Amniotic stem cell (primary cell): ENCODE results near the gene BTBD2.

ENCODE experiments used
- DNase-seq: peaks from one replicate; lab custom pipeline; 2025; lab: John Stamatoyannopoulos, UW

BTBD2 gene

DNA sequence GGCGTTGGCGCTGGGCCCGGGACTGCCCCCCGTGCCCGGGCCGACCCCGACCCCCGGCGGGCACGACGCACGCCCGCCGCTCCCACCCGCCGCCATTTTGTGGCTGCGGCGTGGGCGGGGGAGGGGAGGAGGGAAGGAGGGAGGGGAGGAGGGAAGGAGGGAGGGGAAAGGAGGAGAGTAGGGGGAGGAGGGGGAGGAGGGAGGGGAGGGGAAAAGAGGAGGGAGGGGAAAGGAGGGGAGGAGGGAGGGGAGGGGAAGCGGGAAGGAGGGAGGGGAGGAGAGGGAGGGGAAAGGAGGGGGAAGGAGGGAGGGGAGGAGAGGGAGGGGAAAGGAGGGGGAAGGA lies at the start of gene BTBD2:
TSS of gene BTBD2 (minus strand) at position 107 of the 343 bp plus-strand sequence. CDS start at position 96, 11 bp downstream.
- DNase-seq = peak; percentile 64

DNA sequence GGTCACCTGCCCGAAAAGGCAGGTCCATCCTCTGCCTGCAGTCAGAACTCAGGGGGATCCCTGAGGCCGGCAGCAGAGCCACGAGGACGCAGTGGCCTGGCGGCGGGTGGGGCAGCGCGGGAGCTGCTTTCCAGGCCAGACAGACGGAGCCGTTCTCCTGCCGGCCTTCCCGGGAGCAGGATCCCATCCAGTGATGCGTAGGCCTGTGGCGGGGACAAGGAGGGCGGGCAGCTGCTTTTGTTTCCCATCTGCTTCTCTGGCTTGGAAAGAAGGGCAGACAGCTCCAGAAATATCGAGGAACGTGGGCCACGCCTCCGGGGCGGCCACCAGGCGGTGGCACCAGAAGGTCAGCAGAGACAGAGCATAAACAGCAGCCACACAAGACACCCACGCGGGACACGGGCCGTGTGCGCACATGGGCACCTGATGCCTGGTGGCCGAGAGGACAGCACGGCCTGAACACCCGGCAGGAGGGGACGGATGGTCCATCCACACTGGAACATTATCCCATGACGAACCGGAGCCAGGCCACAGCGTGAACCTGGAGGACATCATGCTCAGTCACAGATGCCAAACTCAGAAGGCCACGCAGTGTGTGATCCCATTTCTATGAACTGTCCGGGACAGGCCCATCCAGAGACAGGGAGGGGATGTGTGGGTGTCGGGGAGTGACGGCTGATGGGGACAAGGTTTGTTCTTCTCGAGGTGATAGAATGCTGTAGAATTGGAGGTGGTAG lies 49.4 kb upstream of the BTBD2 start:
- no peak for DNase-seq

DNA sequence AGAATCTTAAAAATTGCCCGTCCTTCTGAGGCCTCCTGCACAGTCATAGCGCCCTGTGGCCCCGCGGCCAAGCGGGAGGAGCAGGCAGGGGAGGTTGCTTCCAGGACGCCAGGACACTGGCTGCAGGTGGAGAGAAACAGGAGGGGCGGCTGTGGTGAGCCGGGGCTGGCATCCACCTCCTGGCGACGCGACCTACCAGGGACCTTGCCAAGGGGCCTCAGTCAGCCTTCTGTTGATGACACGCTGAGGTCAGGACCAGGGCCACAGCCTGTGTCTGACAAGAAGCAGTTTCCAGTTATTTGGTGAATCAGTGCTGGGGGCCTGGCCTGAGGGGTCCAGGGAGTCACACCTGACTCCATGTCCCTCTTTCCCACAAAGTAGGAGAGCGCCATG lies 48.9 kb upstream of the BTBD2 start:
- no peak for DNase-seq

DNA sequence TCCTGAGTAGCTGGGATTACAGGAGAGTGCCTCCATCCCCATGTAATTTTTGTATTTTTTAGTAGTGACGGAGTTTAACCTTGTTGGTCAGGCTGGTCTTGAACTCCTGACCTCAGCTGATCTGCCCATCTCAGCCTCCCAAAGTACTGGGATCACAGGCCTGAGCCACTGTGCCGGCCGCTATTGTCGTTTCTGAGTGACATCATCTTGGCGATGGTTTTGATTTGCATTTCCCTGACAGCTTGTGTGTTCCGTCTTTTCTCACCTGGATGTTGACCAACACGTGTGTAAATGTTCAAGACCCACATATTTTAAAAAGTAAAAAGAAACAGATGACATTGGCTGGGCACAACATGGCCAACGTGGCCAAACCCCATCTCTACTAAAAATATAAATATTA lies 48.3 kb upstream of the BTBD2 start:
- no peak for DNase-seq

DNA sequence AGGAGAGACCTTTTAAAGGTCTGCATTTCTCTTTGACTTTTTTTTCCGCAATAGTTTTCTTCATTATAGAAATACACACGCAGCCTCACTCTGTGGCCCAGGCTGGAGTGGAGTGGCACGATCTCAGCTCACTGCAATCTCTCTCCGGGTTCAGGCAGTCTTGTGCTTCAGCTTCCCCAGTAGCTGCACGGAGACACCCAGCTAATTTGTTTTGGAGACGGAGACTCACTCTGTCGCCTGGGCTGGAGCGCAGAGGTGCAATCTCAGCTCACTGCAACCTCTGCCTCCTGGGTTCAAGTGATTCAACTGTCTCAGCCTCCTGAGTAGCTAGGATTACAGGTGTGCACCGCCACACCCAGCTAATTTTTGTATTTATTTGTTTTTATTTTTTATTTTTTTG lies 47.3 kb upstream of the BTBD2 start:
- no peak for DNase-seq

DNA sequence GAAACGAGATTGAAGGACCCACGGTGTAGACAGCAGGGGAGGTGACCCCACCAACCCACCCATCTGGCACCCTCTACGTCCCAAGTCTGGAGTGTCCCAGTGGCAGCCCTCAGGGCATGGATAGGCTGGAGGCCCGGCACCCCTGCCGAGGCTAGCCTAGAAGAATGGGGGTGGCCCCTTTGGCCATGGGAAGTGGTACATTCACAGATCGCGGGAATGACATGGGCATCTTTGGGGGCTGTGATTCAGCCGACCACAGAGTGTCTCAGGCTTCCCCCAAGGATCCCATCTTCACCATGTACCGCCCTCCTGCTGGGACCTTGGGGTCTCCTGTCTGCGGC lies 46.8 kb upstream of the BTBD2 start:
- no peak for DNase-seq

DNA sequence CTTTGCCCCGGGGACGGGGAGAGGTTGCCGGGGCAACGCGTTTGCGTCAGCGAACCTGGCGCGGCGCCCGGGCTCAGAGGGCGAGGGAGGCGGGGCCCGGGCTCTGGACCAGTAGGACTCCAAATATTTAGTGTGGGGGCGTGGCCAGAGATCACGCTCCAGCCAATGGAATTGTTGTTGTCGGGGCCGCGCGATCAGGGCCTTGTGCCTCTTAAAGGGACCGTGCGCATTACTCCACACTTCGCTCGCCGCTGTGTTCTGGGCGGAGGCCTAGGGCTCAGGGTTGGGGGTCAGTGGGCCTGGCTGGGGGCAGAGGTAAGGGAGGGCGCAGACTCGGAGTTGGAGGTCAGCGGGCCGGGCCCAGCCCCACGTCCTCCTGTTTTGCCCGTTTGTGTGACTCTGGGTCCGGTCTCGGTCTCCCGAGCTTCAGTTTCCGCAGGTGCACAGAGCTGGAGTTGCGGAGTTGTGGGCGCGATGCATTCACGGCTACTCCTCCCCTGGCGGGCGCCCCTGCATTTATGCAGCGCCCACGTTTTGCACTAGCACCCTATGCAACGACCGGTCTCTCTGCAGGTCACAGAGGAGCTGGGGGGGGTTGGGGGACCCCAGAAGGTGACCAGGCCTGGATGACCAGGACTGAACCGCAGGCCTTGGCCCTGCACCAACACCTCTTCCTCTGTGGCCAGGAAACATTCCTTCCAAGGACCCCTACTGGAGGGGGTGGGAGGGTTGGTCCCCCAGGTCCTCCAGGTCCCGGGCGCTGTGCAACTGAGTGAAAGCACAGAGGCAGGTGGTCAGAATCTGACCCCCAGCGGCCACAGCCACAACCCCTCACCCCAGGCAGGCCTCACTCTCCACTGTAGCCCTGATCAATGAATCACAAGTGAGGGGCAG lies 46.2 kb upstream of the BTBD2 start:
- peak; percentile 96 for DNase-seq

DNA sequence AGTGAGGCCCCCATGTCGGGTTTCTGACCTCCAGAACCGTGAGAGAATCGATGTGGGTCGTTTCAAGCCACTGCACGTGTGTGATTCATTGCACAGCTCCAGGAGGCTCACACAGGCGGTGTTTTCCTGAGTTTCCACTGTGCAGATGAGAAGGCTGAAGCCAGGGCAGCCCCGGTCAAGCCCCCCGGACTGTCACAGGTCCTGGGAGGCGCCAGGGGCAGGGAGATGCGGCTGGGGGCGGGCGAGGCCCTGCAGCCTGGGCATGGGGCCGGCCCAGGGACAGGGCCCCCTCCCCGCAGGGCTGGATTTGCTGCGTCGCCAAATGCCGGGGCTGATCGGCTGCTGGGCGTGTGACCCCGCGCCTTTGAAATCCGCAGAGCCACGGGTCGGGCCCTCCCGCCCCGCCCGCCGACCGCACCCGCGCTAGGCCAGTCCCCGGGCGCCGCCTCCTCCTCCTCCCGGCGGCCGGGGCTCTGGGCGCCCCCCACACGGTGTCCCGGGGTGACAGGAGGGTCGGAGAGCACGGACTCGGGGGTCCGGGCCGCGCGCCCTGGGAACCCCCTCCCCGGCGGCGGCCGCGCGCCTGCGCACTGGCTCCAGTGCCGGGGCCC lies 45.5 kb upstream of the BTBD2 start:
- DNase-seq = no peak

DNA sequence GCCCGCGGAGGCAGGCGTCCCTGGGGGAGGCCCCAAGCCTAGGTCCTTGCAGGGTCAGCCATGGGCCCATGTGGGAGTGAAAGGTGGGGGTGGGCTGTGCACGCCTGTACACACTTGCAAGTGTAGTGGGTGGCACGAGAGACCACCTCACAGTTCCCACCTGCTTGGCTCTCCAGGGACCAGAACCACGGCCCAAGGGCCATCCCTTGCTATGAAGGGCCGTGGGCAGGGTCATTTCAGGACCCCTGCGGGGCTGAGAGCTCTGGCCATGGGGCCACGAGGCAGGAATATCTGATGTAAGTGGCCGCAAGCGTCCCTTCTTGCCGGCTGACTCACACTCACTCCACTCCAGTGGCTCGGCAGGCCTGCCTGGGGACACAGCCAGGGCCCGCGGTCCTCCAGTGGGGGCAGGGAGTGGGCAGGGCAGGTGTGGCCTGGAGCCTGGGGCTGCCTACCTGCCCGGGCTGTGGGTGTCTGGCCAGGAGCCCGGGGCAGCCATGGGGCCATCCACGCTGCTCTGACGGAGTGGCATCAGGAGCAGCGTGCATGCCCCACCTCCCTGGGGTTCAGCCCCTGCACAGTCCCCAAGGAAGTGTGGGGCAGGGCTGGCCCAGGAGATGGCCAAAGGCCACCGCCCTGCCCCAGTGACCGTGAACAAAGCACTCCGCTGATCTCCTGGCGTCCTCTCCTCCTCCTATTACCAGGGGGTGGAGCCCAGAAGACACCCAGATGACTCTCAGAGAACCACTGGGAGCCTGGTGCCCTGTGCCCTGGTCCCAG lies 44.1 kb upstream of the BTBD2 start:
- no peak for DNase-seq

DNA sequence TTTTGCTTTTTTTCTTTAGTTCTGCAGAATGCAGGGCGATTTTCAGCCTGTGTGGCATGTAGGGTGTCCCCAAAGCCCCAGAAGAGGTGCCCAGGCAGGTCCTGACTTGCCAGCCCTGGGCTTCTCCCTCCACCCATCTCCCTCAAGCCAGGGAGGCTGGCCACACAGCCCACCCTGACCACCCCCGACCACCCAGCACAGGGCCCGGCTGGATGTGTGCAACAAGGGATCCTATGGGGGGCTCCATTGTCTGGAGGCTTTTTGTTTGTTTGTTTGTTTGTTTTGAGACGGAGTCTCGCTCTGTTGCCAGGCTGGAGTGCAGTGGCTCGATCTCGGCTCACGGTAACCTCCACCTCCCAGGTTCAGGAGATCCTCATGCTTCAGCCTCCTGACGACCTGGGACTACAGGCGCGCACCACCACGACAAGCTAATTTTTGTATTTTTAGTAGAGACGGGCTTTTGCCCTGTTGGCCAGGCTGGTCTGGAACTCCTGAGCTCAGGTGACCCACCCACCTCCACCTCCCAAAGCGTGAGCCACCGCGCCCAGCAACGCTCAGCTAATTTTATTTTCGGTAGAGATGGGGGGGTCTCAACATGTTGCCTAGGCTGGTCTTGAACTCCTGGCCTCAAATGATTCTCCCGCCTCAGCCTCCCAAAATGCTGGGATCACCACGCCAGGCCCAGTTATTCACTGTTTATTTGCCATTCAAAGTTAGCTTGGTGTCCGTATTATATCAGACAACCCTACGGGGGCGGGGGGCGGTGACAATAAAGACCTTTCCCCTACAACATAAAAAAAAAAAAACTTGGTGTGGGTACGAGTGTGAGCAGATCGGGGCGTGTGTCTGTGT lies 43.3 kb upstream of the BTBD2 start:
- DNase-seq = no peak

DNA sequence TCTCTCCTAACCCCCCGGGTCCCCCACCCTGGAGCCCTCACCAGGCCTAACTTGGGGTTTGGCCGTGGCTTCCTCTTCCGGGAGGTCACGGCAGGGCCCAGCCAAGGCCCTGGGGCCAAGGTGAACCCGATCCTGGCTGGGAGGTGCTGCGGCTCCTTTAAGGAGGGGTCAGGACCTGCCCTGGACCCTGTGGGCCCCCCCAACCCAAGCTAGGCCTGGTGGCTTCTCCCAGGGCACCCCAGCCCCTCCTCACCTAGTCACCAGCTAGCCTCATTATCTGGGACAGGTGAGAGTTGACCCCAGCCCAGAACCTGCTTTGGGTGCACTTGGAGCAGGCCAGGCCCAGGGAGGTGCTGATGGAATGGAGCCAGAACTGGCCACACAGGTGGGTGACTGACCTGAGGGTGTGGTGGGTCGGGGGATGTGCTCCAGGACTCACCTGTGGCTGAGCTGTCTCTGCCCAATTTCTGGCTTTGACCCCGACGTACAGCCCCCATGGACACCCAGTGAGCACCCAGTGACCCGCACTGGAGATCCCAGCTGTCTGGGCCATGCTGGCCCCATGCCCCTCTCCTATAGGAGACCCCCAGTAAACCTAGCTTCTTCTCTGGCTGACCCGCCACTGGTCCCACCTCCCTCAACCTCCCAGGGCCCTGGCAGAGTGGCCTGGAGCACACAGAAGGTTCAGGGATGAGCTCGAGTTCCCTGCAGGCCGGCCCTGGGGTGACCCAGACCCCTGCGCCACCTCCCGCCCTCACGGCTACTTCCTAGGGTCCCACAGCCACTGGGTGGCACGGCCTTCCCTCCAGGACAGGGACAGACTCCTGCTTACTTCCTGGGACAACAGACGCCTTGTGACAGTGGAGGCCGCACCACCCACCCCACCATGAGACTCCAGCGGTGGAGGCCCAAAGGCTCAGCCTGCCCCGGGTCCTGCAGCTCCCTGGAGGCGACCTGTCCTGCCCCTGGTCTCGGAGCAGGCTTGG lies 42.3 kb upstream of the BTBD2 start:
- no peak for DNase-seq

DNA sequence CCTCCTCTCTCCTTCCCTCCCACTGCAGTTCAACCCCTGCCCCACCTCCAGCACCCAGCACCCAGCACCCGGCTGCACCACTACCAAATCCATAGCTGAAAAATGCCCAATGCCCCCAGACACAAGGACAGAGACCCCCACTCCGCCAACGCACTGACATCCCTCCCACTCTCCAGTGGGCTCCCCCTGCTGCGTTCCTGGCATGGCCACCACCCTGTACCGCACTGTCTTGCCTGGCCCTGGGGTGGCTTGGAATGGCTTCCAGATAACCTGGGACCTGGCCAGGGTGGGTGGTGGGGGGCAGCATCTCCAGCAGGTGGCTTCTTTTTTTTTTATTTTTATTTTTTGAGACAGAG lies 41.3 kb upstream of the BTBD2 start:
- no peak for DNase-seq

DNA sequence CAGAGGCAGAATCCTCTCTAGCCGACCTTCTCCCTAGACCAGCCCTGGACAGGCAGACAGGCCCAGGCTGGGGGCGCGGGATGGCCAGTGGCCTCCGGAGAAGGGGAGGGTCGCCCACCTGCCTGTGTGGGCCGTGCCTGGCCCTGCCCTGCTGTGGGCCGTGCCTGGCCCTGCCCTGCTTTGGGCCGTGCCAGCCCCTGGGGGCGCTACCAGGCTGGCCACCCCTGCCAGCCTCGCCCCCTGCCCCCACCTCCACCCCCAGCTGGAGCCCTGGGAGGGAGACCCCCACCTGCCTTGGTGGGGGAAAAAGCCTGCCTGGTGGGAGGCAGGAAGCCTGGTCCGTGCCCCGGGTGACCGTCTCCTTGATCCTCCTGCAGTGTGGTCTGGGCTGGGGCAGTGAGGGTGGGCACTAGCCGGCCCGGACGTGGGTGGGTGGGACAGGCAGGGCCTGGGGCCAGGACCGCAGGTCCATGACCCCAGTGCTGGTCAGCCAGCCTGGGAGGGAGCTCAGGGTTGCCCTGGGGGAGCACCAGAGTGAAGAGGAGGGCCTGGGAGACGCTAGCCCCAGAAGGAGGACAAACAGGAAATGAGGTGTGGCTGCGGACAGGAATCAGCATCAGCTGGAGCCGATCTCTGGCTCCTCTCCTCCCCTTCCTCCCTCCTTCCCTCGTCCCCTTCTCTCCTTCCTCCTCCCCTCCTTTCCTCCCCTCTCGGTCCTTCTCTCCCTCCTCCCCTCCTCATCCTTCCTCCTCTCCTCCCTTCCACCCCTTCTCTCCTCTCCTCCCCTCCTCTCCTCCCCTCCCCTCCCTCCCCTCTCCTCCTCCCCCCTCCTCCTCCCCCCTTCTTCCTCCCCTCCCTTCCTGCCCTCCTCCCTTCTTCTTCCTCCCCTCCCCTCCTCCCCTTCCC lies 40.7 kb upstream of the BTBD2 start:
- DNase-seq = no peak

DNA sequence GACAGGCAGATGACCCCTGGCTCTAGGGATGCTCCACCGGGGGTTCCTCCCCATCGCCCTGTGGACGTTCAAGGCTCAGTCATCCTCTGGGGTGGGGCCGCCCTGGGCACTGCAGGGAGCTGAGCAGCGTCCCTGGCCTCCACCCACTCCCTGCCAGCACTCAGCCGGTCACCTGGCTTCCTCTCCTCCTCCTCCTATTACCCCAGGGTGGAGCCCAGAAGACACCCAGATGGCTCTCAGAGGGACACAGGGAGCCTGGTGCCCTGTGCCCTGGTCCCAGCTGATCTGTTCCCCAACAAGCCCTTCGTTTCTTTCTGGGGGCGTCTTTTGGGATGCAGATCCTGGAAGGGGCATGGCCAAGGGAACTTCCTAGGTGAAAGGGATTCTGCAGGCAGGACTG lies 39.2 kb upstream of the BTBD2 start:
- no peak for DNase-seq

DNA sequence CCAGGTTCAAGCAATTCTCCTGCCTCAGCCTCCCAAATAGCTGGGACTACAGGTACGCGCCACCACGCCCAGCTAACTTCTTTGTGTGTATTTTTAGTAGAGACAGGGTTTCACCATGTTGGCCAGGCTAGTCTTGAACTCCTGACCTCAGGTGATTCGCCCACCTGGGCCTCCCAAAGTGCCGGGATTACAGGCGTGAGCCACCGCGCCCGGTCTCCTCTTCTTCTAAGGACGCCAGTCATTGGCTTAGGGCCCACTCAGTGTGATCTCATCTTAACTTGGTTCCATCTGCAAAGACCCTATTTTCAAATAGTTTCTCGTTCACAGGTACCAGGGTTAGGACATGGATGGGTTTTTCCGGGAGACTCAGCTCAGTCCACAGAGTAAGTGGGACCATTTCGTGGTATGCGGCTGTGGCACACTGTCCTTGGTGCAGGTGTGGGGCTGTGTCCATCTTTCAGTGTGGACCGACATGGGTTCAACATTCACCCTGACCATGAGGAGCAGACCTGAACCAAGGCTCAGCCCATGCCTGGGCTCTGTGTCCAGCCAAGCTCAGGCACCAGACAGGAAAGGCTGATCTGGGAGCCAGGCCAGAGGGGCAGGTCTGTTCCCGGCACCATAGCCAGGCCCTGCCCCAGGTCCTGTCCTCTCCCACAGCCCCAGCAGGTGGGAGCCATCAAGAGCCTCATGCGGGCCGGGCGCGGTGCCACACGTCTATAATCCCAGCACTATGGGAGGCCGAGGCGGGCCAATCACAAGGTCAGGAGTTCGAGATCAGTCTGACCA lies 38.3 kb upstream of the BTBD2 start:
- DNase-seq = no peak

DNA sequence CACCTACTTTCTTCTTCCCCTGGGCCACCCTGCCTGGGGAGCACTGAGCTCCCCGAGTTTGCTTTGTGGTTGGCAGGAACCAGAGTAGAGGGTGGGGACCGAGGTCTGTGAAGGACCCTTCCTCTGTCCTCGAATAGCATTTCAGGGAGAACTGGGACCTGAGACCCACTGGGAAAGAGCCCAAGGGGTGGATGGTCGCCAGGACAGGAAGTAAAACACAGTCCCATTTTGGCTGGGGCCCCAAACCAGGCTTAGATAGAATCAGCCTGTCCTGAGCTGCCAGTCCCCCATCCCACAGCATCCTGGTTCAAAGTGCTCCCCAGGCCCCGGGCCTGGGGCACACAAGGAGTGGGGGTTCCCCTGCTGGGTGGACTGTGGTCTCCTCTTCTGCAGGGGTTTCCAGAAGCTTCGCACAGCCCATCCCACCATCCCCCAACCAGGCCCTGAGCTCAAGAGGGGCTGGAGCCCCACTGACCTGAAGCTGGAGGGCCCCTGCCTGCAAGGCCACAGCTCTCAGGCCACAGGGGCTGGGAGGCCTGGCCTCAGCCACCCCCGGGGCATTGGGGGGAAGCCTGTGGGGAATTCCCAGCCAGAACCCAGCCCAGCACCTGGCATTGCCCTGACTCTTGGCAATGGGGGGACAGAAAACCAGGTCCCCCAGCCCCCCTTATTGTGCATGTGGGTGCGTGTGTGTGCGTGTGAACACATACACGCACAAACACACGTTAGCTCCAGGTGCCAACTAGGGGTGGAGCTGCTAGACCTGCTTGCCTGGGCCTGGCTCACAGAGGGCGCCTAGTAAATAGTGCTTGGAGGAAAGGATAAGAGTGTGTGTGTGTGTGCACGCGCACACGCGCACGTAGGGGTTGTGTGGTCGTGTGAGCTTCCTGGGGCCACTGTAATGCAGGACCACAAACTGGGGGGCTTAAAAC lies 36.5 kb upstream of the BTBD2 start:
- no peak for DNase-seq
